RWPE1 (cell line): ENCODE measurements around the gene FAM234A.

Source experiments
- CTCF ChIA-PET: fragments of 350-600 bp; sonication (Branson Sonifier 250); formaldehyde crosslinking; extraction: SDS; loops from one replicate; lab custom pipeline; 2021; lab: Yijun Ruan, JAX
- POLR2A ChIA-PET: fragments of 400-600 bp; formaldehyde crosslinking; extraction: SDS; loops from one replicate; lab custom pipeline; 2020; ENCODE audit warnings: antibody characterized with exemption; ENCODE audit not compliant: low non-redundant PET; lab: Yijun Ruan, JAX
- DNase-seq: peaks from one replicate; pipeline ENCODE4 v3.0.0; 2012; ENCODE audit warnings: low spot score
- H3K27ac ChIP-seq: fragments of 450-650 bp; 2 replicates; pipeline ENCODE4 v1.5.1; 2017
- TF ChIP-seq, protein P1 (sequence below): fragments of 450-650 bp; conservative IDR thresholded peaks from 2 replicates; pipeline ENCODE4 v1.5.1; 2017; ENCODE audit warnings: low read depth, mild to moderate bottlenecking

The FAM234A gene

DNA sequence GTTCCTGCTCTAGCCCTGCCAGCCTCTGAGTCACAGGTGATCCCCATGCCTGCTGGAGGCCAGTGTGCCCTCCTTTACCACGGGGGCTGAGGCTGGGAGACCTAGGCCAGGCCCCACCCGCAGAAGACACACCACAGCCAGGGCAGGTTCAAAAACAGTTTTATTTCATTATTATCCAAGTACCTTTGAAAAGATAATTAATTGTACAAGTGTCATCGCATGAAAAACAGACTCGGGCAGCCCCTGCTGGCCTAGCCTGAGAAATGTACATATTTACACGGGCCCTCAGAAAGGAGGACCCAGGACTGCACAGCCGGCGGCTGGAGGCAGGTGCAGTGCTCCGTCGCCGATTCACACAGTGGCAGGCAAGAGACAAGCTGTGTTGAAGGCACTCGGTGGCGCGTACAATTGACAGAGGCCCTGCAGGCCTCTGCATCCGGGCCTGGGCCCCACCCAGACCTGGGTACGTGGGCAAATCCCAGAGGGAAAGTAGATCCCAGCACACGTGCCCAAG lies 52.7 kb downstream of the FAM234A start:
- TF ChIP-seq, protein P1, sequence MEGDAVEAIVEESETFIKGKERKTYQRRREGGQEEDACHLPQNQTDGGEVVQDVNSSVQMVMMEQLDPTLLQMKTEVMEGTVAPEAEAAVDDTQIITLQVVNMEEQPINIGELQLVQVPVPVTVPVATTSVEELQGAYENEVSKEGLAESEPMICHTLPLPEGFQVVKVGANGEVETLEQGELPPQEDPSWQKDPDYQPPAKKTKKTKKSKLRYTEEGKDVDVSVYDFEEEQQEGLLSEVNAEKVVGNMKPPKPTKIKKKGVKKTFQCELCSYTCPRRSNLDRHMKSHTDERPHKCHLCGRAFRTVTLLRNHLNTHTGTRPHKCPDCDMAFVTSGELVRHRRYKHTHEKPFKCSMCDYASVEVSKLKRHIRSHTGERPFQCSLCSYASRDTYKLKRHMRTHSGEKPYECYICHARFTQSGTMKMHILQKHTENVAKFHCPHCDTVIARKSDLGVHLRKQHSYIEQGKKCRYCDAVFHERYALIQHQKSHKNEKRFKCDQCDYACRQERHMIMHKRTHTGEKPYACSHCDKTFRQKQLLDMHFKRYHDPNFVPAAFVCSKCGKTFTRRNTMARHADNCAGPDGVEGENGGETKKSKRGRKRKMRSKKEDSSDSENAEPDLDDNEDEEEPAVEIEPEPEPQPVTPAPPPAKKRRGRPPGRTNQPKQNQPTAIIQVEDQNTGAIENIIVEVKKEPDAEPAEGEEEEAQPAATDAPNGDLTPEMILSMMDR: no peak
- DNase-seq: no peak
- ChIA-PET CTCF (interaction anchor here (0.8 kb wide), 1 partner anchor 152 kb away, joined by 3 read pairs; no protein-coding TSS in a partner anchor), POLR2A (no interaction called here)
- peak overlapping the region; percentile 33 for H3K27ac ChIP-seq

DNA sequence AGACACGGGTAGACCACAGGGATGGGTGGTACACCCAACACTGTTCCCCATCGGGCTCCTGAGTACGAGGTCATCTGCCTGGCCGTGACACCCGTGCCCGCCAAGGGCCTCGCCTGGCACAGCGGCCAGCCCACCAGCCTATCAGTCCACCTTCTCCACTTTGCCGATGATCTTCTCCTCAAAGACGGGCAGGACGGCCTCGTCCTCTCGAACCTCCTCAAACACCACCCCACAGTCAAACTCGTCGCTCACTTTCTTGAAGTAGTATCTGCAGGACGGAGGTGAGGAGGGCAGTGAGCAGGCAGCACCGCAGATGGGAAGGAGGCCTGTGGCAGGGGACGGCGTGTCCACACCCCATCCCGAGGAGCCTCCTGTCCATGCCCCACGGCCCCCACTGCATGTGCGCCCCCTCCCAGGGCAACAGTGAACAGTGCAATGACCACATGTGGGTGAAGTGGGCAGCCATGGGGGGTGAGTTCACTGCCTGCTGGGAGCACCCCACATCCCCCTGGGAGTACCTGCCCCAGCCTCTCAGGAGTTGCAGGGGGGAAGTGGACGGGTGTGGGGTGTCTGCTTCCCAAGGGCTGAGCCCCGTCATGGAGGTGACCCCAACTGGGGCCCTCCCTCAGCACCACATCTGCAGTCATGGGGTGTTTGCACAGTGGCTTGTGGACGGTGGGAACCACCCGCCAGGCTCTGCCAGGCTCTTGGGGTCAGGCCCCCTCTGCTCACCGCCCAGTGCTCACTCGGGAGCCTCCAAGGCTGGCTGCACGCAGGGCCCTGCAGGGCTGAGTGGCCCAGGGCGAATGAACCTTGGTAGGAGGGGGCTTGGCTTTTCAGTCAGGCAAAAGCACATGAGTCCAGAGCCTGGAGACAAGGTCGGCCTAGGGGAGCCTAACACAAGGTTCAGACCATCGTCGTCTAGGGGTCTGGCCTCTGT lies 53.6 kb downstream of the FAM234A start:
- TF ChIP-seq, protein P1: no peak
- DNase-seq: no peak
- ChIA-PET CTCF (interaction anchor here (0.8 kb wide), 1 partner anchor 152 kb away, joined by 3 read pairs; no protein-coding TSS in a partner anchor), POLR2A (no interaction called here)
- H3K27ac ChIP-seq: no peak overlapping the region

DNA sequence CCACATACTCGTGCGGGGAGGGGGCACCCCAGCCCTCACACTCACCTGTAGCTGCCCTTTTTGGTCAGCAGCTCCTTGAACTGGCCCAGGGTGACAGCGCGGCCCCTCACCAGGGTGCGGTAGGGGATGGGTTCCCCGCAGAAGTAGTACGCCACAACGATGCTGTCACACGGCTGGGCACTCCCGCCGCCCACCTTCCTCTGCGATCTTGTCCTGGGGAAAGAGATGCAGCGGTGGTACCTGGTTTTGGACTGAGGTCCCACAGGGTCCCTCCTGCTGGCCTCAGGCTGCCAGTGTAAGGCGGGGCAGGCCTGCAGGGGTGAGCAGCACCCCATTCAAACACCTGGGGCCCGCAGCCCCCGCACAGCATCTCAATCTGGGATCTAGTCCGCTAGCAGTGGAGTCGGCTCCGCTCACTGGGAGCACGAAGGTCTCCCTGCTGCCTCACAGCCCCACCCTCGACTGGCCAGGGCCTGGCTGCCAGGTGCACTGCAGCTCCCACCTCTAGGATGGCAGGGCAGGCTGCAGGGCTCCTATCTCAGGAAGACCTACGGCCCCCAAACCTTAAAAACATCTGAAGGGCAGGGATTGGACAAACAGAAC lies 54.9 kb downstream of the FAM234A start:
- ChIA-PET POLR2A (no interaction called here), CTCF (no interaction called here)
- TF ChIP-seq, protein P1: no peak
- DNase-seq: no peak
- H3K27ac ChIP-seq: 0 out of 2 replicates have a peak overlapping the region, but pooled peaks have one; percentile 2

DNA sequence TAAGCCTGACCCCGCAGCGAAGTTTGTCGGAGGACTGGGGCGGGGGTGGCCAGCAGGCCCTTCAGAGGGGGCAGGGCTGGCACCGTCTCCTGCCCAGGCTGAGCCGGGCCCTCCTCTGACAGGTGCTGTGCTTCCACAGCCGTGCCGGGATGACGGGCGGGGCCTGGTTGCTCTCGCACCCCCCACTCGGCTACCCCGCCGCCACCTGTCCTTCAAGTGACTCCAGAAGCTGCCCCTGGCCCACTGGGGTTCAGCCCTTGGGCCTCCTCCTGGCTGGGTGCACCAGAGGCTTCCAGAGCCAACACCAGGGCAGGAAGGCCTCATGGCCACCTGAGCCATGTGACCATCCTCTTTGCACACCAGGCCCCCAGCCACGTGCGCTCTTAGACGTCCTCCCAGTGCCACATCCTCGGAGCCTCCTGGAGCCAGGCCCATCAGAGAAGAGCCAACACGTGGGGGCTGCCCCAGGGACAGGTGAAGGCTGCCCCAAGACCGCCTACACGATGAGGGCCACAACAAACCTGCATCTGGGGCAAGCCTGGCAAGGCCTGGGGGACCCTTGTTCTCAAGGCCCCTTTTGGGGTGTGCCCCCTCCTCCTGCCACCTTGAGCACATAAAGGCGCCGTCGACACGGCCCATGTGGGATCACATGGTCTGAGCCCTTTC lies 55.5 kb downstream of the FAM234A start:
- ChIA-PET POLR2A (no interaction called here), CTCF (no interaction called here)
- TF ChIP-seq, protein P1: no peak
- DNase-seq: no peak
- 0 out of 2 replicates have a peak overlapping the region, but pooled peaks have one; percentile 2 for H3K27ac ChIP-seq

DNA sequence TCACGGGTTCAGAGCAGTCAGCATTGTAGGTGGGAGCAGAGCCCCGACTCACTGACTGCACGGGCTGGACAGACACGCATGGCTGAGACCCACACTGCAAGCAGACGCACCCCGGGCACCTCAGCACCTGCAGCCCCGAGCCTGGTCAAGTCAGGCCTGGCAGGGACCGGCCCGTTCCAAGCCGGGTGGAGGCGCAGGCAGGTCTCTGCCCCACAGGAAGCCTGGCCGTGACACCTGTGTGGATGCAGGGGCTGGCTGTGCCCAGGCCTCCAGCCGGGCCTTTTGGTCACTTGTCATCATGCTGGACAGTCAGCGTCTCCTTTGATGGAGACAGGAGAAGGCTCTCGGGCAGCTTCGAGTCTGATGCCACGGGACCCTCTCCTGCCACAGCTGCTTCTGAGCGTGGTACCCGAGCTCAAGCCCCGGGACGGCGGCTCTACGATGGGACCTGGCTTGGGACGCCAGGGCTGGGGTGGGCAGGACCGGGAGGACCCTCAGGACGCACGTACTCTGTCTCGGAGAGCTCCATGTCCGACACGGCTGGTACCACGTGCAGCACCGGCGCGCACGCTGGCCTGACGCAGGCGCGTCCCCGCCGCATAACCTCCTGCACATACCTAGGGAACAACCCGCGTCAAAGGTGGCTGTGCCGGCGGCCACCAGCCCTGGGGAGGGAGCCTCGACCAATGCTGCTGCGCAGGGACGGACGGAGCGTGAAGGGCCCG lies 56.2 kb downstream of the FAM234A start:
- H3K27ac ChIP-seq: no peak overlapping the region
- ChIA-PET CTCF (no interaction called here), POLR2A (no interaction called here)
- TF ChIP-seq, protein P1: no peak
- DNase-seq: no peak
